GM12874 (cell line): ENCODE results near the gene TMEM82.

ENCODE experiments used
- TF ChIP-seq, protein P1 (sequence below): IDR thresholded peaks from 2 replicates; pipeline ENCODE4 v1.5.1; 2011; ENCODE audit warnings: low read depth, mild to moderate bottlenecking, control low read depth, low read length, moderate library complexity; ENCODE audit not compliant: insufficient read depth

TMEM82 gene

GRCh38 chr1:15722836-15723532 lies 19.3 kb upstream of the TMEM82 start:
- TF ChIP-seq, protein P1, sequence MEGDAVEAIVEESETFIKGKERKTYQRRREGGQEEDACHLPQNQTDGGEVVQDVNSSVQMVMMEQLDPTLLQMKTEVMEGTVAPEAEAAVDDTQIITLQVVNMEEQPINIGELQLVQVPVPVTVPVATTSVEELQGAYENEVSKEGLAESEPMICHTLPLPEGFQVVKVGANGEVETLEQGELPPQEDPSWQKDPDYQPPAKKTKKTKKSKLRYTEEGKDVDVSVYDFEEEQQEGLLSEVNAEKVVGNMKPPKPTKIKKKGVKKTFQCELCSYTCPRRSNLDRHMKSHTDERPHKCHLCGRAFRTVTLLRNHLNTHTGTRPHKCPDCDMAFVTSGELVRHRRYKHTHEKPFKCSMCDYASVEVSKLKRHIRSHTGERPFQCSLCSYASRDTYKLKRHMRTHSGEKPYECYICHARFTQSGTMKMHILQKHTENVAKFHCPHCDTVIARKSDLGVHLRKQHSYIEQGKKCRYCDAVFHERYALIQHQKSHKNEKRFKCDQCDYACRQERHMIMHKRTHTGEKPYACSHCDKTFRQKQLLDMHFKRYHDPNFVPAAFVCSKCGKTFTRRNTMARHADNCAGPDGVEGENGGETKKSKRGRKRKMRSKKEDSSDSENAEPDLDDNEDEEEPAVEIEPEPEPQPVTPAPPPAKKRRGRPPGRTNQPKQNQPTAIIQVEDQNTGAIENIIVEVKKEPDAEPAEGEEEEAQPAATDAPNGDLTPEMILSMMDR = no peak

GRCh38 chr1:15723631-15724246 lies 18.6 kb upstream of the TMEM82 start:
- TF ChIP-seq, protein P1 = no peak

DNA sequence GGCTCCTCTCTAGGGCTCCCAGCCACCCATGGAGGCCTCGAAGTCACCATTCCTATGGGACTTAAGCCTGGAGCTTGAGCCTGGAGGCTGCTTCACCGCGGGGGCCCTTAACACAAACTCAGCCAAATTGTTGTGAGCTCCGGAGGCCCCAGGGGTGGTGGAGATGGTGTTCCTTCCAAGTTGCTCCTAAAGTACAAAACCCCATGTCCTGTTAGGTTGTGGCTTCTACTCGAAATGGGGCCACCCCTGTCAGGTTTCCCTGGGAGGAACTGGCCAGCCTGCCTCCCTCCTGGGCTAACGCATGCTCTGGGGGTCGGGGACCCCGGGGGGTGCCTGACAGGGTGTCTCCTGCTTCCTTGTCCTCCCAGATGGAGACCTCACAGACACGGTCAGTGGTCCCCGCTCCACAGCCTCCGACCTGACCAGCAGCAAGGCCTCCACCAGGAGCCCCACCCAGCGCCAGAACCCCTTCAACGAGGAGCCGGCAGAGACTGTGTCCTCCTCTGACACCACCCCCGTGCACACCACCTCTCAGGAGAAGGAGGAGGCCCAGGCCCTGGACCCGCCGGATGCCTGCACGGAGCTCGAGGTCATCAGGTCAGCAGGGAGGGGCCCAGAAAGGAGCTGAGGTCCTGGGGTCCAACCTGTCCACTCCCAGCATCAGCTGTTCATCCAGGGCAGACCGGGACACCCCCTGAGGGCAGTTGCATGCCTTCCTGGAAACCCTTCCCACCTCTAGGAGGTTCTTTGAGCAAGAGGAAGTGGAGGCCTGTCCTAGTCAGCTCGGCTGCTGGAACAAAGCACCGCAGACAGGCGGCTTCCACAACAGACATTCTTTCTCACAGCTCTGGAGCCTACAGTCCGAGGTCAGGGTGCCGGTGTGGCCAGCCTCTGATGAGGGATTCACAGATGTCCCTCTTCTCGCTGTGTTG lies 17.1 kb upstream of the TMEM82 start:
- TF ChIP-seq, protein P1 = no peak

DNA sequence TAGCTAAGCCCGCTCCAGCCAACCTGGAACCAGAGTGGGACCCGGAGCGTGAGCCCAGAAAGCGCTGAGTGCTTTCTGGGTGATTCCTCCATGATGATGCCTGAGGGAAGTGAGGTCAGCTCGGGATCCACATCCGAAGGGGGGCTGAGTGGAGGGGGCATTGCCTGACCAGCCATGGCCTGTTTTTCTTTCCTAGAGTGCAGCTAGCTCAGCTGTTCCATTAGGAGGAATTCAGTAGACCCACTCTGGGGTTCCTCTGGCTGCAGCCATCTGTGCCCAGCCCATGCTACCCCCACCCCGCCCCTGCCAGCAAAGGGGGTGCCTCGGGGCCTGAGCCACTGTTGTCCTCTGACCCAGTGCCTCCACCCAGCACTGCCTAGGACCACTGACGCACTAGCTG lies 15.8 kb upstream of the TMEM82 start:
- TF ChIP-seq, protein P1 = no peak

GRCh38 chr1:15727021-15727420 lies 15.3 kb upstream of the TMEM82 start:
- TF ChIP-seq, protein P1 = no peak

GRCh38 chr1:15727424-15727823 lies 14.9 kb upstream of the TMEM82 start:
- TF ChIP-seq, protein P1 = no peak
